Endothelial cell of umbilical vein (primary cell): ENCODE data around the gene CSMD2. TPM values are rescaled to one million over a fixed set of nuclear protein-coding genes. Genes with fewer than 3 reads are reported as not detected.

Experiments used
- BruUV-seq: library from RNA; stranded (reverse); fragments of 400-500 nt; replicated peaks from 2 replicates; lab custom pipeline; 2021; lab: Mats Ljungman, UMichigan
- CTCF ChIA-PET: fragments of 300-600, 350-600 bp; sonication (Branson Sonifier 250); formaldehyde crosslinking; loops from one replicate; lab custom pipeline; 2021; ENCODE audit warnings: antibody characterized with exemption, inconsistent platforms; lab: Charles Lee
- POLR2A ChIA-PET: fragments of 300-600, 350-600 bp; sonication (Branson Sonifier 250); formaldehyde crosslinking; loops from one replicate; lab custom pipeline; 2021; ENCODE audit warnings: antibody characterized with exemption, inconsistent platforms; lab: Charles Lee
- DNase-seq: peaks from one replicate; pipeline ENCODE4 v3.0.0-alpha.2; 2011; ENCODE audit warnings: low read depth, low spot score
- FAIRE-seq: peaks from 2 replicates; lab custom pipeline; 2011; peaks lifted over from hg19 to GRCh38; lab: Jason Lieb, UNC
- H2AFZ ChIP-seq: 2 replicates; pipeline ENCODE4 v1.6.0; 2012; ENCODE audit warnings: low read depth, low read length, control low read depth, inconsistent platforms
- H3K27ac ChIP-seq: 2 replicates; pipeline ENCODE4 v1.5.1; 2011; ENCODE audit warnings: low read depth, mild to moderate bottlenecking, control low read depth, low read length, moderate library complexity; ENCODE audit not compliant: insufficient read depth
- H3K27me3 ChIP-seq, 2 experiments: 2 replicates each; pipeline versions ENCODE4 v1.6.0 to v1.6.1; 2011; ENCODE audit warnings: low read length in 2 of 2, mixed read lengths in 1 of 2; ENCODE audit not compliant: control insufficient read depth in 2 of 2, insufficient read depth in 2 of 2
- H3K36me3 ChIP-seq, 2 experiments: 2 replicates in 1 of 2; 3 replicates in 1 of 2; pipeline ENCODE4 v1.5.1; 2011; ENCODE audit warnings: low read length in 2 of 2, mild to moderate bottlenecking in 1 of 2, moderate library complexity in 1 of 2; ENCODE audit not compliant: control insufficient read depth in 2 of 2, insufficient read depth in 2 of 2; ENCODE audit errors: extremely low read depth in 1 of 2
- H3K4me1 ChIP-seq: 3 replicates; pipeline ENCODE4 v1.5.1; 2011; ENCODE audit warnings: mild to moderate bottlenecking, low read length; ENCODE audit not compliant: control insufficient read depth, insufficient read depth; ENCODE audit errors: extremely low read depth
- H3K4me2 ChIP-seq: 2 replicates; pipeline ENCODE4 v1.6.1; 2011; ENCODE audit warnings: low read length, control low read depth, mixed read lengths; ENCODE audit not compliant: insufficient read depth
- H3K4me3 ChIP-seq, 3 experiments: fragments of 200-600 bp in 1 of 3; sonication (generic), shearing (Covaris generic) in 1 of 3; replicated peaks in 1 of 3; 2 replicates each; pipeline ENCODE4 v1.5.1; 2011 to 2016; ENCODE audit warnings: control low read depth in 3 of 3, low read length in 3 of 3, mild to moderate bottlenecking in 2 of 3, inconsistent platforms in 1 of 3, low read depth in 1 of 3, moderate library complexity in 1 of 3; ENCODE audit not compliant: insufficient read depth in 1 of 3
- H3K79me2 ChIP-seq: 2 replicates; pipeline ENCODE4 v1.6.0; 2012; ENCODE audit warnings: low read length, inconsistent platforms; ENCODE audit not compliant: control insufficient read depth, insufficient read depth
- H3K9ac ChIP-seq: replicated peaks from 2 replicates; pipeline ENCODE3; 2011; ENCODE audit warnings: low read length, control low read depth; ENCODE audit not compliant: insufficient read depth; ENCODE audit errors: extremely low read depth
- H3K9me1 ChIP-seq: replicated peaks from 3 replicates; pipeline ENCODE4 v1.6.0; 2011; ENCODE audit warnings: mild to moderate bottlenecking, low read length; ENCODE audit not compliant: control insufficient read depth, insufficient read depth; ENCODE audit errors: extremely low read depth
- H3K9me3 ChIP-seq: replicated peaks from 2 replicates; pipeline ENCODE4 v1.5.1; 2012; ENCODE audit warnings: low read length, inconsistent platforms; ENCODE audit not compliant: control insufficient read depth, insufficient read depth
- H4K20me1 ChIP-seq: replicated peaks from 2 replicates; pipeline ENCODE3; 2011; ENCODE audit warnings: mild to moderate bottlenecking, low read length; ENCODE audit not compliant: control insufficient read depth, insufficient read depth; ENCODE audit errors: extremely low read depth
- EZH2 ChIP-seq: IDR thresholded peaks from 2 replicates; pipeline ENCODE4 v1.6.1; 2012; ENCODE audit warnings: borderline replicate concordance, low read depth, mild to moderate bottlenecking, moderate library complexity, low read length, inconsistent platforms; ENCODE audit not compliant: severe bottlenecking
- FOS ChIP-seq: IDR thresholded peaks from 2 replicates; pipeline ENCODE4 v1.6.1; 2011; ENCODE audit warnings: mild to moderate bottlenecking, low read length, moderate library complexity, borderline replicate concordance; ENCODE audit not compliant: insufficient read depth
- GATA2 ChIP-seq: IDR thresholded peaks from 2 replicates; pipeline ENCODE4 v1.7.0; 2011; ENCODE audit warnings: low read depth, mild to moderate bottlenecking, moderate library complexity, mixed read lengths, low read length; ENCODE audit not compliant: insufficient read length, insufficient read depth
- JUN ChIP-seq: IDR thresholded peaks from 2 replicates; pipeline ENCODE4 v1.6.1; 2011; ENCODE audit warnings: borderline replicate concordance, low read depth; ENCODE audit not compliant: insufficient read length, insufficient read depth
- MYC ChIP-seq: IDR thresholded peaks from one replicate; pipeline ENCODE4 v1.6.1; 2011; ENCODE audit warnings: mild to moderate bottlenecking, low read depth, low read length
- POLR2A ChIP-seq: IDR thresholded peaks from 2 replicates; pipeline ENCODE4 v1.6.1; 2012; ENCODE audit warnings: low read depth, mild to moderate bottlenecking, control low read depth, low read length
- POLR2AphosphoS5 ChIP-seq: IDR thresholded peaks from 2 replicates; pipeline ENCODE4 v1.6.1; 2012; ENCODE audit warnings: low read depth, mild to moderate bottlenecking, control low read depth, low read length, moderate library complexity; ENCODE audit not compliant: insufficient read depth
- dilution Hi-C: fragments of 300-500 bp; cut with MboI; formaldehyde crosslinking; loops from one replicate; pipeline ENCODE4 v1.15.0; 2019; ENCODE audit warnings: low sequenced_read_pairs; ENCODE audit not compliant: extremely low pct_ligation_motif_present
- intact Hi-C: fragments of 100-400 bp; cut with micrococcal nuclease; formaldehyde crosslinking; loops from one replicate; pipeline ENCODE4 v1.10.0; 2022
- polyA plus RNA-seq, 4 experiments: library from polyadenylated mRNA; depleted of rRNA in 3 of 4; stranded (reverse) in 3 of 4; unstranded in 1 of 4; fragments of >200 nt; gene quantifications; 2 replicates each; pipeline versions ENCODE4 v1.2.1 to v1.2.3, GENCODE V29; 2011 to 2012; ENCODE audit warnings: missing spikeins in 1 of 4
- total RNA-seq: library from RNA; stranded (reverse); gene quantifications from 2 replicates; pipeline ENCODE4 v1.2.3, GENCODE V29; 2021
- TF ChIP-seq, protein P1 (sequence below): IDR thresholded peaks from 2 replicates; pipeline ENCODE4 v1.6.1; 2011; ENCODE audit not compliant: insufficient read depth, insufficient read length
- TF ChIP-seq, protein P2 (sequence below), 2 donors: IDR thresholded peaks; 1 replicate in 1 of 2; 2 replicates in 1 of 2; pipeline ENCODE4 v1.5.1; 2011; ENCODE audit warnings: low read length in 2 of 2, mild to moderate bottlenecking in 2 of 2, moderate library complexity in 2 of 2, control low read depth in 1 of 2, inconsistent platforms in 1 of 2, low read depth in 1 of 2; ENCODE audit not compliant: insufficient read depth in 1 of 2; ENCODE audit errors: extremely low read depth in 1 of 2

Gene CSMD2
- total and polyA plus RNA-seq, 2 donors (not counting 3 experiments of a cell fraction or from before 2014, with no cell fraction given): under 0.01 TPM; not detected in 1

GRCh38 chr1:34178072-34178471 lies 13.0 kb upstream of the CSMD2 start:
- Histone ChIP-seq H3K27ac (no peak overlapping the region), H3K27me3 (no peaks in the 10 kb centered on the region), H2AFZ (no peak overlapping the region), H3K36me3 (no peaks in the 10 kb centered on the region), H3K9ac (no peak overlapping the region), H3K9me1 (no peaks in the 10 kb centered on the region), H3K4me1 (no peaks in the 10 kb centered on the region), H4K20me1 (no peaks in the 10 kb centered on the region), H3K9me3 (no peaks in the 10 kb centered on the region), H3K4me2 (no peak overlapping the region), H3K79me2 (no peaks in the 10 kb centered on the region), H3K4me3 (no peak overlapping the region)
- dilution Hi-C loops (no loop called here), intact Hi-C loops (no loop called here)
- DNase-seq: no peak
- ChIA-PET POLR2A (no interaction called here), CTCF (no interaction called here)
- TF ChIP-seq EZH2 (no peak), MYC (no peak)
- TF ChIP-seq, protein P1, sequence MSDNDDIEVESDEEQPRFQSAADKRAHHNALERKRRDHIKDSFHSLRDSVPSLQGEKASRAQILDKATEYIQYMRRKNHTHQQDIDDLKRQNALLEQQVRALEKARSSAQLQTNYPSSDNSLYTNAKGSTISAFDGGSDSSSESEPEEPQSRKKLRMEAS: no peak
- FAIRE-seq: no peak
- BruUV-seq: no TSS peak

DNA sequence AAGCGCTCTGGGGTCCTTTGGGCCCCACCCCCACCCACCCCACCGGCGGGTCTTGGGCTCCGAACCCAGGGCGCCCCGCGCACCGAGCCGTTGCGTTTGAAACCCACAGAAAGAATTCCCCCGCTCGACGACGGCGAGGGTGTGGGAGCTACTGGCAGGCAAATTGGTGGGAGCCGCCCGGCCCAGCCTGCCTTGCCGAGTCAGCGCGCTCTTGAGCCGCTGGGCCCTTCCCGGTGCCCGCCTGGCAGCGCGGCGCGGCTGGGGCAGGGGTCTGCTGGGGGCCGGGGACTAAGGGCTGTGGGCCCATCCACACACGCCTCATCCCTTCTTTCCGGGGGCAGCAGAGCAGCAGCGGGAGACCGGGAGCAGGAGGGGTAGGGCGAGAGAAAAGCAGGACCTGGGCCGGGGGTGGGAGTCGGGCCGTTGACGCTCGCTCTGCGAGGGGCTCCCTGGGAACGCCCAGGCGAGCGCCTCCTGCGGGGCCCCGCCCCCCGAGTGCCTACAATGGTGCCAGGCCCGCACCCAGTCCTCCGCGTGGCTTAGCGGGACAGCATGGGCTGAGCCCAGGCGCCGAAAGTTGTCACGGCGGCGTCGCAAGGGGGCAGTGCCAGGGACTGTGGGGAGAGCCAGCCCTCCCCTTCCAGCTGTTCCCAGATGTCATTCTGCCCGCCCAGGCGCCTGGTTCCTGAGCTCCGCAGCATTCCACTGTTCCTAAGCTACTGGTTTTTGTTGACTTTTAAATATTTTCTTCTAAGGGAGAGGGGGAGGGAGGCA lies 12.0 kb upstream of the CSMD2 start, which contains the start of gene C1orf94:
Gene C1orf94, plus strand, starts transcription at position 78 of the 774 bp plus-strand sequence. CDS start 883 bp downstream, outside the sequence.
- Histone ChIP-seq H3K9me1 (no peaks in the 10 kb centered on the region), H3K36me3 (no peaks in the 10 kb centered on the region), H3K9me3 (no peaks in the 10 kb centered on the region), H4K20me1 (no peaks in the 10 kb centered on the region), H3K4me1 (no peaks in the 10 kb centered on the region), H3K4me3 (no peak within 1 kb of the TSS), H3K4me2 (no peak within 1 kb of the TSS), H3K9ac (no peak within 1 kb of the TSS), H3K79me2 (no peaks in the 10 kb centered on the region), H2AFZ (no peak within 1 kb of the TSS), H3K27ac (no peak within 1 kb of the TSS), H3K27me3 (no peaks in the 10 kb centered on the region)
- ChIA-PET POLR2A (no interaction called here), CTCF (no interaction called here)
- dilution Hi-C loops (no loop called here), intact Hi-C loops (no loop called here)
- TF ChIP-seq POLR2A (no peak), POLR2AphosphoS5 (no peak), JUN (no peak), GATA2 (no peak), MYC (no peak), EZH2 (no peak), FOS (no peak)
- TF ChIP-seq, protein P2, sequence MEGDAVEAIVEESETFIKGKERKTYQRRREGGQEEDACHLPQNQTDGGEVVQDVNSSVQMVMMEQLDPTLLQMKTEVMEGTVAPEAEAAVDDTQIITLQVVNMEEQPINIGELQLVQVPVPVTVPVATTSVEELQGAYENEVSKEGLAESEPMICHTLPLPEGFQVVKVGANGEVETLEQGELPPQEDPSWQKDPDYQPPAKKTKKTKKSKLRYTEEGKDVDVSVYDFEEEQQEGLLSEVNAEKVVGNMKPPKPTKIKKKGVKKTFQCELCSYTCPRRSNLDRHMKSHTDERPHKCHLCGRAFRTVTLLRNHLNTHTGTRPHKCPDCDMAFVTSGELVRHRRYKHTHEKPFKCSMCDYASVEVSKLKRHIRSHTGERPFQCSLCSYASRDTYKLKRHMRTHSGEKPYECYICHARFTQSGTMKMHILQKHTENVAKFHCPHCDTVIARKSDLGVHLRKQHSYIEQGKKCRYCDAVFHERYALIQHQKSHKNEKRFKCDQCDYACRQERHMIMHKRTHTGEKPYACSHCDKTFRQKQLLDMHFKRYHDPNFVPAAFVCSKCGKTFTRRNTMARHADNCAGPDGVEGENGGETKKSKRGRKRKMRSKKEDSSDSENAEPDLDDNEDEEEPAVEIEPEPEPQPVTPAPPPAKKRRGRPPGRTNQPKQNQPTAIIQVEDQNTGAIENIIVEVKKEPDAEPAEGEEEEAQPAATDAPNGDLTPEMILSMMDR (IDR thresholded peaks at IDR 0.05; ENCODE audit: extremely low read depth in 1 of 2, insufficient read depth in 1 of 2, low read depth in 1 of 2, low read length in 2 of 2): no peak
- TF ChIP-seq, protein P1: no peak
- BruUV-seq: no TSS peak
- DNase-seq: no peak
- FAIRE-seq: no peak
